Fibroblast of villous mesenchyme (primary cell): ENCODE results near the gene MIEF1. TPM values are rescaled to one million over a fixed set of nuclear protein-coding genes. Genes with fewer than 3 reads are reported as not detected.

Experiments used
- DNase-seq: peaks from one replicate; pipeline ENCODE4 v3.0.0-alpha.2; 2010; ENCODE audit warnings: low read depth
- H3K4me3 ChIP-seq: 2 replicates; pipeline ENCODE4 v1.5.1; 2011; ENCODE audit warnings: low read depth, mild to moderate bottlenecking, low read length
- CTCF ChIP-seq: IDR thresholded peaks from 2 replicates; pipeline ENCODE4 v1.5.1; 2012; ENCODE audit warnings: low read depth, mild to moderate bottlenecking, low read length; ENCODE audit not compliant: insufficient read depth
- total RNA-seq: library from RNA; depleted of rRNA; stranded (reverse); fragments of >200 nt; gene quantifications from 2 replicates; pipeline ENCODE4 v1.2.3, GENCODE V29; 2012

Gene MIEF1
- total RNA-seq, 1 donor: 32.8 TPM

GRCh38 chr22:39529487-39529851, 27.4 kb downstream of the MIEF1 start:
- DNase-seq: no peak
- TF ChIP-seq CTCF: no peak
- H3K4me3 ChIP-seq: no peak overlapping the region

GRCh38 chr22:39530116-39530515, 28.0 kb downstream of the MIEF1 start:
- no peak for TF ChIP-seq CTCF
- H3K4me3 ChIP-seq: no peak overlapping the region
- DNase-seq: no peak

- H3K4me3 ChIP-seq: no peak overlapping the region
- DNase-seq: peak; percentile 47
- TF ChIP-seq CTCF: peak; percentile 36
Observed at GRCh38 chr22:39530692-39531331, 28.7 kb downstream of the MIEF1 start.

GRCh38 chr22:39532215-39533073, 30.4 kb downstream of the MIEF1 start, which contains the start of gene RPS19BP1:
TSS of gene RPS19BP1 (minus strand) at chr22:39532748. CDS start at chr22:39532738, 10 bp downstream.
- peak; percentile 99 for DNase-seq
- TF ChIP-seq CTCF: no peak
- H3K4me3 ChIP-seq: peak within 1 kb of the TSS; percentile 98

- TF ChIP-seq CTCF: no peak
- H3K4me3 ChIP-seq: no peak overlapping the region
- DNase-seq: no peak
Observed at GRCh38 chr22:39534092-39534506, 32.0 kb downstream of the MIEF1 start.

GRCh38 chr22:39534591-39535356, 32.7 kb downstream of the MIEF1 start:
- TF ChIP-seq CTCF: peak; percentile 90
- peak; percentile 61 for DNase-seq
- no peak overlapping the region for H3K4me3 ChIP-seq
